Adrenal gland (tissue), 12 donors: ENCODE measurements around the gene PFKP. TPM values are rescaled to one million over a fixed set of nuclear protein-coding genes. Genes with fewer than 3 reads are reported as not detected.

Source experiments
- DNase-seq, 7 donors: peaks; one replicate each; pipeline ENCODE4 v3.0.0-alpha.2; 2019 to 2020
- H3K27ac ChIP-seq, 5 donors: fragments of 200-600 bp; sonication (generic) in 4 of 5; 1 replicate in 3 of 5; 2 replicates in 2 of 5; pipeline versions ENCODE4 v1.5.1 to v1.8.0; 2016 to 2020; ENCODE audit warnings: mild to moderate bottlenecking in 1 of 5
- H3K27me3 ChIP-seq: fragments of 200-600 bp; 2 replicates; pipeline ENCODE4 v1.8.0; 2021
- H3K36me3 ChIP-seq, 2 donors: fragments of 200-600 bp; replicated peaks in 1 of 2; 1 replicate in 1 of 2; 2 replicates in 1 of 2; pipeline versions ENCODE4 v1.5.1 to v1.8.0; 2018 to 2022
- H3K4me1 ChIP-seq, 2 donors: fragments of 200-600 bp; replicated peaks in 1 of 2; 1 replicate in 1 of 2; 2 replicates in 1 of 2; pipeline versions ENCODE4 v1.5.1 to v1.8.0; 2018 to 2021
- H3K4me3 ChIP-seq, 4 donors: fragments of 200-600 bp; sonication (generic) in 3 of 4; one replicate each; pipeline ENCODE4 v1.5.1; 2016 to 2018
- H3K9me3 ChIP-seq, 3 donors: fragments of 200-600 bp; sonication (generic) in 1 of 3; replicated peaks in 1 of 3; 1 replicate in 2 of 3; 2 replicates in 1 of 3; pipeline versions ENCODE4 v1.5.1 to v1.8.0; 2016 to 2021
- CTCF ChIP-seq, 6 experiments: fragments of 450-650 bp in 4 of 6; fragments of 200-600 bp in 2 of 6; sonication (generic) in 1 of 6; IDR thresholded peaks; 1 replicate in 5 of 6; 2 replicates in 1 of 6; pipeline versions ENCODE4 v1.5.1 to v1.8.0; 2016 to 2021; ENCODE audit warnings: antibody characterized with exemption in 6 of 6, mild to moderate bottlenecking in 2 of 6, moderate library complexity in 1 of 6
- POLR2A ChIP-seq, 2 donors: fragments of 450-650 bp; IDR thresholded peaks; one replicate each; pipeline ENCODE4 v1.6.1; 2017; ENCODE audit warnings: antibody characterized with exemption in 2 of 2, mild to moderate bottlenecking in 2 of 2, moderate library complexity in 1 of 2
- WGBS, 4 donors: extraction: QIAGEN DNeasy Blood & Tissue Kit in 2 of 4; methylation state at CpG; one replicate each; pipeline versions ENCODE4 v1.1.5 to v1.1.7; 2013 to 2017; 5-methylcytosine and 5-hydroxymethylcytosine counted together
- intact Hi-C, 2 donors: fragments of 100-400 bp; cut with DNase I; formaldehyde crosslinking; loops; one replicate each; pipeline versions ENCODE4 v1.14.1 to v1.15.0; 2022 to 2023
- polyA plus RNA-seq, 3 donors: library from polyadenylated mRNA; stranded (reverse); fragments of 200-250 nt in 2 of 3; fragments of 350-450 nt in 1 of 3; fragmentation: Illumina TruSeq in 1 of 3; extraction: RNeasy Lipid Tissue Mini Kit (QIAGEN cat#74804) in 1 of 3; gene quantifications; one replicate each; pipeline ENCODE4 v1.2.3, GENCODE V29; 2013 to 2014
- total RNA-seq, 9 donors: library from RNA; depleted of rRNA in 4 of 9; stranded (reverse); fragments of >200 nt in 4 of 9; fragments of 120-200 nt in 1 of 9; fragmentation: NEBNext Ultra II Directional in 1 of 9; extraction: Animal tissue kit (Norgen Biotek cat#: 25700) in 1 of 9; gene quantifications; one replicate each; pipeline versions ENCODE4 v1.1.0 to v1.2.4, GENCODE V29; 2013 to 2023
- donor health status: healthy with polysubstance abuse.
- donor health status: Bipolar disorder and iron deficiency.
- donor health status: DM: yes; HTN: yes; CAD: no.
- donor health status: DM: no; HTN: no; CAD: no.
- donor health status: DM: no; HTN: no; CAD: no.
- donor health status: DM: yes; HTN: yes; CAD: no.

The PFKP gene
- total and polyA plus RNA-seq, 12 donors, result 4.6 to 46.6 (median 16.4) TPM

GRCh38 chr10:3062502-3063186, 4.7 kb upstream of the PFKP start:
- TF ChIP-seq POLR2A (IDR thresholded peaks at IDR 0.05) (no peak), CTCF (IDR thresholded peaks at IDR 0.05) (no peak)
- no peaks in the 10 kb centered on the region for H3K27me3 ChIP-seq
- WGBS, 4 donors, result 51 to 76% (median 52%) methylated on average over 5 to 6 of the region's 6 CpGs
- no peaks in the 10 kb centered on the region for H3K9me3 ChIP-seq
- DNase-seq, result no peak
- no peaks in the 10 kb centered on the region for H3K36me3 ChIP-seq
- peaks cover 4 to 9% of the 10 kb centered on the region in 2 donors for H3K4me1 ChIP-seq
- H3K4me3 ChIP-seq, result no peak overlapping the region
- intact Hi-C loops, result no loop called here
- no peak overlapping the region for H3K27ac ChIP-seq

GRCh38 chr10:3064423-3064822, 2.9 kb upstream of the PFKP start:
- intact Hi-C loops, result no loop called here
- Histone ChIP-seq H3K9me3 (no peaks in the 10 kb centered on the region), H3K4me1 (peaks cover 9% of the 10 kb centered on the region in 2 donors), H3K27ac (no peak overlapping the region), H3K4me3 (no peak overlapping the region), H3K27me3 (no peaks in the 10 kb centered on the region), H3K36me3 (no peaks in the 10 kb centered on the region)
- WGBS, 4 donors, result 87 to 96% (median 92%) methylated on average over 1 to 2 of the region's 2 CpGs
- TF ChIP-seq CTCF (IDR thresholded peaks at IDR 0.05), result no peak
- TF ChIP-seq POLR2A (IDR thresholded peaks at IDR 0.05), result no peak
- no peak for DNase-seq

GRCh38 chr10:3065622-3066021, 1.7 kb upstream of the PFKP start:
- Histone ChIP-seq H3K4me1 (peaks cover 9% of the 10 kb centered on the region in 2 donors), H3K27ac (no peak overlapping the region), H3K36me3 (no peaks in the 10 kb centered on the region), H3K4me3 (no peak overlapping the region), H3K27me3 (no peaks in the 10 kb centered on the region), H3K9me3 (no peaks in the 10 kb centered on the region)
- intact Hi-C loops, result no loop called here
- no peak for DNase-seq
- no peak for TF ChIP-seq CTCF (IDR thresholded peaks at IDR 0.05)
- no peak for TF ChIP-seq POLR2A (IDR thresholded peaks at IDR 0.05)
- 87 to 93% (median 90%) methylated on average over 8 of the region's 8 CpGs for WGBS, 4 donors

GRCh38 chr10:3066317-3067117, 831 bp upstream of the PFKP start:
- H3K27me3 ChIP-seq, result no peaks in the 10 kb centered on the region
- DNase-seq, result no peak
- no peaks in the 10 kb centered on the region for H3K9me3 ChIP-seq
- no peak for TF ChIP-seq CTCF (IDR thresholded peaks at IDR 0.05)
- TF ChIP-seq POLR2A (IDR thresholded peaks at IDR 0.05), result no peak
- WGBS, 4 donors, result 4 to 11% (median 11%) methylated on average over 5 to 70 of the region's 71 CpGs
- intact Hi-C loops, result no loop called here
- peaks cover 9% of the 10 kb centered on the region in 2 donors for H3K4me1 ChIP-seq
- no peaks in the 10 kb centered on the region for H3K36me3 ChIP-seq
- no peak overlapping the region for H3K27ac ChIP-seq
- peak overlapping the region in 1 of 4 donors; percentile 77 for H3K4me3 ChIP-seq
